Measurements from ENCODE around the gene TIGD3. TPM values are rescaled to one million over a fixed set of nuclear protein-coding genes. Genes with fewer than 3 reads are reported as not detected.

Gene TIGD3
- total and polyA plus RNA-seq, 2 of the 13 experiments (the other 11 are each of a cell fraction or from before 2014, with no cell fraction given) = 0.49 to 4.9 TPM

DNA sequence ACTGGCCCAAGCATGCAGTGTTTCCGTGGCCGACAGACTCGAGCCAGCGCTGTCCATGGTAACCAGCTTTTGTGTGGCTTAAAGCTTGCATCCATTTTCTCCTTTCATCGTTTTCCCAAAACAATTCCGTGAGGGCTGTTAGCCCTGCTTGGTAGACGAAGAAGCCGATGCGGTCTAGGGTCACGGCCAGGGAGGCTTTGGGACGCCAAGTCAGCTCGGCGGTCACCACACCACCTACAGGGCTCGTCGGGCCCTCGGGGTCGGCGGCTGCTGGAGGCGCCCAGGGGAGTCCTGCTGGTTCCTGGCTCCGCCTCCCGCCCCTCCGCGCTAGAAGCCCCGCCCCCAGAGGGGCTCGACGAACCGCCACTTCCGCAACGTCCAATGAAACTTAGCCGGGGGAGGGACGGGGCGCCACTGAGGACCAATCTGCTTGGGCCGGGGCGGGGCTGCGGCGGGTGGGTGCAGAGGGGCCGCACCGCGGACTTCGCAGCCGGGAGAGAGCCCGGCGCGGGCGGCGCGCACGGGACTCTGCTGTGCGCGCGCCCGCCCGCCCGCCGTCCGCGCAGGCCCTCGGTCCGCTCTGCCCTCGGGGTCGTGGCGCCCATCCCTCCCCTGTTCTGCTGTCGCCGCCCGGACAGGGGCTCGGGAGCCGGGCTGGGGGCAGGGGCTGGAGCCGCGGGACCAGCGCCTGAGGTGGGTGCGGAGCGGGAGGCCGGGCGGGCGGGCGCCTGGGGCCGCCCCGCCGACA is at the start of gene TIGD3 (continued):
- TF ChIP-seq ZNF746 (CRISPR knock-in tag; IDR thresholded peaks at IDR 0.05) (no peak), ZSCAN21 (CRISPR knock-in tag; IDR thresholded peaks at IDR 0.05; ENCODE audit: borderline replicate concordance) (no peak), CBX1 (IDR thresholded peaks at IDR 0.05; ENCODE audit: low read depth) (peak; percentile 51), PAF1 (CRISPR knock-in tag; IDR thresholded peaks at IDR 0.05) (no peak), EEA1 (CRISPR knock-in tag; IDR thresholded peaks at IDR 0.05; ENCODE audit: borderline replicate concordance) (no peak), KLF11 (CRISPR knock-in tag; IDR thresholded peaks at IDR 0.05) (0 out of 2 replicates have a peak, but pooled peaks have one; percentile 34), ZMYM2 (CRISPR knock-in tag; IDR thresholded peaks at IDR 0.05) (no peak), KAT7 (CRISPR knock-in tag; IDR thresholded peaks at IDR 0.05; ENCODE audit: borderline replicate concordance) (no peak; the same call in 1 of the 2 replicates), MBD4 (IDR thresholded peaks at IDR 0.05; ENCODE audit: borderline replicate concordance, low read length) (no peak)
- TF ChIP-seq, protein P1, sequence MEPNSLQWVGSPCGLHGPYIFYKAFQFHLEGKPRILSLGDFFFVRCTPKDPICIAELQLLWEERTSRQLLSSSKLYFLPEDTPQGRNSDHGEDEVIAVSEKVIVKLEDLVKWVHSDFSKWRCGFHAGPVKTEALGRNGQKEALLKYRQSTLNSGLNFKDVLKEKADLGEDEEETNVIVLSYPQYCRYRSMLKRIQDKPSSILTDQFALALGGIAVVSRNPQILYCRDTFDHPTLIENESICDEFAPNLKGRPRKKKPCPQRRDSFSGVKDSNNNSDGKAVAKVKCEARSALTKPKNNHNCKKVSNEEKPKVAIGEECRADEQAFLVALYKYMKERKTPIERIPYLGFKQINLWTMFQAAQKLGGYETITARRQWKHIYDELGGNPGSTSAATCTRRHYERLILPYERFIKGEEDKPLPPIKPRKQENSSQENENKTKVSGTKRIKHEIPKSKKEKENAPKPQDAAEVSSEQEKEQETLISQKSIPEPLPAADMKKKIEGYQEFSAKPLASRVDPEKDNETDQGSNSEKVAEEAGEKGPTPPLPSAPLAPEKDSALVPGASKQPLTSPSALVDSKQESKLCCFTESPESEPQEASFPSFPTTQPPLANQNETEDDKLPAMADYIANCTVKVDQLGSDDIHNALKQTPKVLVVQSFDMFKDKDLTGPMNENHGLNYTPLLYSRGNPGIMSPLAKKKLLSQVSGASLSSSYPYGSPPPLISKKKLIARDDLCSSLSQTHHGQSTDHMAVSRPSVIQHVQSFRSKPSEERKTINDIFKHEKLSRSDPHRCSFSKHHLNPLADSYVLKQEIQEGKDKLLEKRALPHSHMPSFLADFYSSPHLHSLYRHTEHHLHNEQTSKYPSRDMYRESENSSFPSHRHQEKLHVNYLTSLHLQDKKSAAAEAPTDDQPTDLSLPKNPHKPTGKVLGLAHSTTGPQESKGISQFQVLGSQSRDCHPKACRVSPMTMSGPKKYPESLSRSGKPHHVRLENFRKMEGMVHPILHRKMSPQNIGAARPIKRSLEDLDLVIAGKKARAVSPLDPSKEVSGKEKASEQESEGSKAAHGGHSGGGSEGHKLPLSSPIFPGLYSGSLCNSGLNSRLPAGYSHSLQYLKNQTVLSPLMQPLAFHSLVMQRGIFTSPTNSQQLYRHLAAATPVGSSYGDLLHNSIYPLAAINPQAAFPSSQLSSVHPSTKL (CRISPR knock-in tag; IDR thresholded peaks at IDR 0.05) = no peak
- TF ChIP-seq, protein P2, sequence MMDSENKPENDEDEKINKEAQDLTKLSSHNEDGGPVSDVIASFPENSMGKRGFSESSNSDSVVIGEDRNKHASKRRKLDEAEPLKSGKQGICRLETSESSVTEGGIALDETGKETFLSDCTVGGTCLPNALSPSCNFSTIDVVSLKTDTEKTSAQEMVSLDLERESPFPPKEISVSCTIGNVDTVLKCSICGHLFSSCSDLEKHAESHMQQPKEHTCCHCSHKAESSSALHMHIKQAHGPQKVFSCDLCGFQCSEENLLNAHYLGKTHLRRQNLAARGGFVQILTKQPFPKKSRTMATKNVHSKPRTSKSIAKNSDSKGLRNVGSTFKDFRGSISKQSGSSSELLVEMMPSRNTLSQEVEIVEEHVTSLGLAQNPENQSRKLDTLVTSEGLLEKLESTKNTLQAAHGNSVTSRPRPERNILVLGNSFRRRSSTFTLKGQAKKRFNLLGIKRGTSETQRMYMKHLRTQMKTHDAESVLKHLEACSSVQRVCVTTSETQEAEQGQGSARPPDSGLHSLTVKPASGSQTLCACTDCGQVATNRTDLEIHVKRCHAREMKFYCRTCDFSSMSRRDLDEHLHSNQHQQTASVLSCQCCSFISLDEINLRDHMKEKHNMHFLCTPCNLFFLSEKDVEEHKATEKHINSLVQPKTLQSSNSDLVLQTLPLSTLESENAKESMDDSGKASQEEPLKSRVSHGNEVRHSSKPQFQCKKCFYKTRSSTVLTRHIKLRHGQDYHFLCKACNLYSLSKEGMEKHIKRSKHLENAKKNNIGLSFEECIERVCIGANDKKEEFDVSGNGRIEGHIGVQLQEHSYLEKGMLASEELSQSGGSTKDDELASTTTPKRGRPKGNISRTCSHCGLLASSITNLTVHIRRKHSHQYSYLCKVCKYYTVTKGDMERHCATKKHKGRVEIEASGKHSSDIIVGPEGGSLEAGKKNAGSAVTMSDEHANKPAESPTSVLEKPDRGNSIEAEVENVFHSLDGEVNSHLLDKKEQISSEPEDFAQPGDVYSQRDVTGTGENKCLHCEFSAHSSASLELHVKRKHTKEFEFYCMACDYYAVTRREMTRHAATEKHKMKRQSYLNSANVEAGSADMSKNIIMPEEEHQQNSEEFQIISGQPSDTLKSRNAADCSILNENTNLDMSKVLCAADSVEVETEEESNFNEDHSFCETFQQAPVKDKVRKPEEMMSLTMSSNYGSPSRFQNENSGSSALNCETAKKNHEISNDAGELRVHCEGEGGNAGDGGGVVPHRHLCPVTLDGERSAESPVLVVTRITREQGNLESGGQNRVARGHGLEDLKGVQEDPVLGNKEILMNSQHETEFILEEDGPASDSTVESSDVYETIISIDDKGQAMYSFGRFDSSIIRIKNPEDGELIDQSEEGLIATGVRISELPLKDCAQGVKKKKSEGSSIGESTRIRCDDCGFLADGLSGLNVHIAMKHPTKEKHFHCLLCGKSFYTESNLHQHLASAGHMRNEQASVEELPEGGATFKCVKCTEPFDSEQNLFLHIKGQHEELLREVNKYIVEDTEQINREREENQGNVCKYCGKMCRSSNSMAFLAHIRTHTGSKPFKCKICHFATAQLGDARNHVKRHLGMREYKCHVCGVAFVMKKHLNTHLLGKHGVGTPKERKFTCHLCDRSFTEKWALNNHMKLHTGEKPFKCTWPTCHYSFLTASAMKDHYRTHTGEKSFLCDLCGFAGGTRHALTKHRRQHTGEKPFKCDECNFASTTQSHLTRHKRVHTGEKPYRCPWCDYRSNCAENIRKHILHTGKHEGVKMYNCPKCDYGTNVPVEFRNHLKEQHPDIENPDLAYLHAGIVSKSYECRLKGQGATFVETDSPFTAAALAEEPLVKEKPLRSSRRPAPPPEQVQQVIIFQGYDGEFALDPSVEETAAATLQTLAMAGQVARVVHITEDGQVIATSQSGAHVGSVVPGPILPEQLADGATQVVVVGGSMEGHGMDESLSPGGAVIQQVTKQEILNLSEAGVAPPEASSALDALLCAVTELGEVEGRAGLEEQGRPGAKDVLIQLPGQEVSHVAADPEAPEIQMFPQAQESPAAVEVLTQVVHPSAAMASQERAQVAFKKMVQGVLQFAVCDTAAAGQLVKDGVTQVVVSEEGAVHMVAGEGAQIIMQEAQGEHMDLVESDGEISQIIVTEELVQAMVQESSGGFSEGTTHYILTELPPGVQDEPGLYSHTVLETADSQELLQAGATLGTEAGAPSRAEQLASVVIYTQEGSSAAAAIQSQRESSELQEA (CRISPR knock-in tag; IDR thresholded peaks at IDR 0.05; ENCODE audit: not compliant biosample characterization) = no peak
- TF ChIP-seq, protein P3, sequence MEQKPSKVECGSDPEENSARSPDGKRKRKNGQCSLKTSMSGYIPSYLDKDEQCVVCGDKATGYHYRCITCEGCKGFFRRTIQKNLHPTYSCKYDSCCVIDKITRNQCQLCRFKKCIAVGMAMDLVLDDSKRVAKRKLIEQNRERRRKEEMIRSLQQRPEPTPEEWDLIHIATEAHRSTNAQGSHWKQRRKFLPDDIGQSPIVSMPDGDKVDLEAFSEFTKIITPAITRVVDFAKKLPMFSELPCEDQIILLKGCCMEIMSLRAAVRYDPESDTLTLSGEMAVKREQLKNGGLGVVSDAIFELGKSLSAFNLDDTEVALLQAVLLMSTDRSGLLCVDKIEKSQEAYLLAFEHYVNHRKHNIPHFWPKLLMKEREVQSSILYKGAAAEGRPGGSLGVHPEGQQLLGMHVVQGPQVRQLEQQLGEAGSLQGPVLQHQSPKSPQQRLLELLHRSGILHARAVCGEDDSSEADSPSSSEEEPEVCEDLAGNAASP (CRISPR knock-in tag; IDR thresholded peaks at IDR 0.05; ENCODE audit: borderline replicate concordance) = no peak
- TF ChIP-seq, protein P4, sequence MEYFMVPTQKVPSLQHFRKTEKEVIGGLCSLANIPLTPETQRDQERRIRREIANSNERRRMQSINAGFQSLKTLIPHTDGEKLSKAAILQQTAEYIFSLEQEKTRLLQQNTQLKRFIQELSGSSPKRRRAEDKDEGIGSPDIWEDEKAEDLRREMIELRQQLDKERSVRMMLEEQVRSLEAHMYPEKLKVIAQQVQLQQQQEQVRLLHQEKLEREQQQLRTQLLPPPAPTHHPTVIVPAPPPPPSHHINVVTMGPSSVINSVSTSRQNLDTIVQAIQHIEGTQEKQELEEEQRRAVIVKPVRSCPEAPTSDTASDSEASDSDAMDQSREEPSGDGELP (IDR thresholded peaks at IDR 0.05; ENCODE audit: borderline replicate concordance, low read depth) = no peak
- TF ChIP-seq, protein P5, sequence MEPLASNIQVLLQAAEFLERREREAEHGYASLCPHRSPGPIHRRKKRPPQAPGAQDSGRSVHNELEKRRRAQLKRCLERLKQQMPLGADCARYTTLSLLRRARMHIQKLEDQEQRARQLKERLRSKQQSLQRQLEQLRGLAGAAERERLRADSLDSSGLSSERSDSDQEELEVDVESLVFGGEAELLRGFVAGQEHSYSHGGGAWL (CRISPR knock-in tag; IDR thresholded peaks at IDR 0.05) = 0 out of 2 replicates have a peak, but pooled peaks have one; percentile 30
